ENCODE results near the gene TTC33. TPM values are rescaled to one million over a fixed set of nuclear protein-coding genes. Genes with fewer than 3 reads are reported as not detected.

Gene TTC33
- total and polyA plus RNA-seq, 2 of the 13 experiments (the other 11 are each of a cell fraction or from before 2014, with no cell fraction given) = 4.5 to 20.0 TPM

DNA sequence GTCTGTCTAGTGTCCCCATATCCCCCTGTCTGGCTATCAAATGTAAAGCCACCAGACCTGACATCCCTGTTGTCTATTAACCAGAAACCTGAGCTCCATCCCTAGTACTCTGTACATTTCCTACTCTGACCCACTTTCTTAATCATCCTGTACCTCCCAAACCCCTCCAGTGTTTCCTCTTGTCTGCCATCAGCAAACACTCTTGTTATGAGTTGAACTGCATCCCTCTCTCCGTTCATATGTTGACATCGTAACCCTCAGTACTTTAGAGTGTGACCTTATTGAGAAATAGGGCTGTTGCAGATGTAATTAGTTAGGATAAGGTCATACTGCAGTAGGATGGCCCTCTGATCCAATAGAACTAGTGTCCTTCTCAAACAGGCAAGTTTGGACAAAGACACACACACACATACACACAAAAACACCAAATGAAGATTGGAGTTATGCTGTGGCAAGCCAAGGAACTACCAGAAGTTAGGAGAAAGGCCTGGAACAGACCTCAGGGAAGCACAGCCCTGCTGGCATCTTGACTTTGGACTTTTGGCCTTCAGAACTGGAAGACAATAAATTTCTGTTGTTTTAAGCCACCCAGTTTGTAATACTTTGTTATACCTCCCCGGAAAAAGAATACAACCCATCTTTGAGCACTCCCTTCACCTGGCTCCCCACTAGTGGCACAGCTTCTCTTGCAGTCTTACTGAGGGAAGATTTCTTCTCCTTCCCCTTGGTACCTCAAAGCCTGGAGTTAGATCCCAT, 256.1 kb downstream of the TTC33 start:
- no peaks in the 10 kb centered on the region for H3K9me3 ChIP-seq (ENCODE audit: low read length)
- peak; percentile 72 for ATAC-seq
- no peaks in the 10 kb centered on the region for H4K20me1 ChIP-seq (ENCODE audit: insufficient read depth, low read length)
- H3K9ac ChIP-seq (ENCODE audit: insufficient read depth, low read depth, low read length) = no peak overlapping the region
- in situ Hi-C loops (cut with HindIII; ENCODE audit: extremely low pct_ligation_motif_present, low pct_unique_long_range_greater_than_20kb) (no loop called here), intact Hi-C loops (cut with micrococcal nuclease; ENCODE audit: unreplicated experiment) (no loop called here)
- no peak overlapping the region for H3K4me3 ChIP-seq (replicated peaks in 1 of 3; ENCODE audit: insufficient read depth in 1 of 3, low read depth in 2 of 3, low read length in 3 of 3)
- no peak overlapping the region for H3K4me2 ChIP-seq (ENCODE audit: low read depth, low read length)
- TF ChIP-seq CEBPB (IDR thresholded peaks at IDR 0.05; ENCODE audit: borderline replicate concordance, low read depth, low read length) (peak; percentile 44; the same call in 1 of the 2 replicates), HDAC1 (CRISPR knock-in tag; IDR thresholded peaks at IDR 0.05) (no peak), KLF6 (CRISPR knock-in tag; IDR thresholded peaks at IDR 0.05) (no peak)
- TF ChIP-seq, protein P1, sequence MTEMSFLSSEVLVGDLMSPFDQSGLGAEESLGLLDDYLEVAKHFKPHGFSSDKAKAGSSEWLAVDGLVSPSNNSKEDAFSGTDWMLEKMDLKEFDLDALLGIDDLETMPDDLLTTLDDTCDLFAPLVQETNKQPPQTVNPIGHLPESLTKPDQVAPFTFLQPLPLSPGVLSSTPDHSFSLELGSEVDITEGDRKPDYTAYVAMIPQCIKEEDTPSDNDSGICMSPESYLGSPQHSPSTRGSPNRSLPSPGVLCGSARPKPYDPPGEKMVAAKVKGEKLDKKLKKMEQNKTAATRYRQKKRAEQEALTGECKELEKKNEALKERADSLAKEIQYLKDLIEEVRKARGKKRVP (CRISPR knock-in tag; IDR thresholded peaks at IDR 0.05) = no peak
- no peaks in the 10 kb centered on the region for H3K36me3 ChIP-seq (replicated peaks in 1 of 2; ENCODE audit: control insufficient read depth in 1 of 2, insufficient read depth in 2 of 2, low read length in 2 of 2)
- ChIA-PET POLR2A (no interaction called here), CTCF (ENCODE audit: low intra/inter-chr PET ratio, low total read pairs) (no interaction called here)
- peaks cover 13% of the 10 kb centered on the region; the same call in 1 of the 2 replicates for H3K4me1 ChIP-seq (ENCODE audit: insufficient read depth, low read length)
- H2AFZ ChIP-seq (ENCODE audit: low read length) = no peak overlapping the region
- BruUV-seq (replicated peaks) = no TSS peak
- no peaks in the 10 kb centered on the region for H3K79me2 ChIP-seq (ENCODE audit: insufficient read depth, low read length)
- no peak overlapping the region for H3K27ac ChIP-seq (ENCODE audit: extremely low read length, insufficient read depth, low read length)
- no peaks in the 10 kb centered on the region for H3K27me3 ChIP-seq (ENCODE audit: control insufficient read depth in 1 of 2, insufficient read depth in 2 of 2, low read length in 2 of 2)
- 8% methylated on average over 3 of the region's 3 CpGs for WGBS (ENCODE audit: low lambda C conversion rate)
- FAIRE-seq = no peak
- DNase-seq (ENCODE audit: low spot score) = no peak

- in situ Hi-C loops (cut with HindIII; ENCODE audit: extremely low pct_ligation_motif_present, low pct_unique_long_range_greater_than_20kb) = no loop called here
- no peaks in the 10 kb centered on the region for H3K79me2 ChIP-seq (ENCODE audit: insufficient read depth, low read length)
- peaks cover 13% of the 10 kb centered on the region; the same call in 1 of the 2 replicates for H3K4me1 ChIP-seq (ENCODE audit: insufficient read depth, low read length)
- no peaks in the 10 kb centered on the region for H3K27me3 ChIP-seq (ENCODE audit: control insufficient read depth in 1 of 2, insufficient read depth in 2 of 2, low read length in 2 of 2)
- H3K9ac ChIP-seq (ENCODE audit: insufficient read depth, low read depth, low read length) = no peak overlapping the region
- BruUV-seq (replicated peaks) = no TSS peak
- POLR2A ChIA-PET = no interaction called here
- H3K9me3 ChIP-seq (ENCODE audit: low read length) = no peaks in the 10 kb centered on the region
- intact Hi-C loops (cut with micrococcal nuclease; ENCODE audit: unreplicated experiment) = no loop called here
- CTCF ChIA-PET (ENCODE audit: low intra/inter-chr PET ratio, low total read pairs) = no interaction called here
- 3% methylated on average over 2 of the region's 2 CpGs for WGBS (ENCODE audit: low lambda C conversion rate)
- FAIRE-seq (no peak), DNase-seq (ENCODE audit: low spot score) (no peak), ATAC-seq (no peak; the same call in 2 of the 3 replicates)
- H3K4me2 ChIP-seq (ENCODE audit: low read depth, low read length) = no peak overlapping the region
- H3K27ac ChIP-seq (ENCODE audit: extremely low read length, insufficient read depth, low read length) = no peak overlapping the region
- no peaks in the 10 kb centered on the region for H3K36me3 ChIP-seq (replicated peaks in 1 of 2; ENCODE audit: control insufficient read depth in 1 of 2, insufficient read depth in 2 of 2, low read length in 2 of 2)
- no peak overlapping the region for H2AFZ ChIP-seq (ENCODE audit: low read length)
- no peak overlapping the region for H3K4me3 ChIP-seq (replicated peaks in 1 of 3; ENCODE audit: insufficient read depth in 1 of 3, low read depth in 2 of 3, low read length in 3 of 3)
- no peaks in the 10 kb centered on the region for H4K20me1 ChIP-seq (ENCODE audit: insufficient read depth, low read length)
- no peak for TF ChIP-seq THAP8 (CRISPR knock-in tag; IDR thresholded peaks at IDR 0.05; ENCODE audit: borderline replicate concordance)
- TF ChIP-seq ZNF550 (CRISPR knock-in tag; IDR thresholded peaks at IDR 0.05; ENCODE audit: borderline replicate concordance) = no peak
- TF ChIP-seq HNRNPK (IDR thresholded peaks at IDR 0.05; ENCODE audit: low read depth, low read length, poor library complexity, severe bottlenecking) = no peak
- TF ChIP-seq ZNF775 (CRISPR knock-in tag; IDR thresholded peaks at IDR 0.05; ENCODE audit: borderline replicate concordance) = no peak
- TF ChIP-seq ZNF382 (CRISPR knock-in tag; IDR thresholded peaks at IDR 0.05; ENCODE audit: borderline replicate concordance) = no peak
- no peak for TF ChIP-seq SYNCRIP (IDR thresholded peaks at IDR 0.05; ENCODE audit: insufficient read depth, low read depth, low read length)
- TF ChIP-seq HOXA7 (CRISPR knock-in tag; IDR thresholded peaks at IDR 0.05) = no peak
- TF ChIP-seq RAD51 (IDR thresholded peaks at IDR 0.05; ENCODE audit: borderline replicate concordance) = no peak
- TF ChIP-seq RBM39 (IDR thresholded peaks at IDR 0.05; ENCODE audit: low read depth, low read length, poor library complexity, severe bottlenecking) = no peak
- no peak for TF ChIP-seq ADNP (CRISPR knock-in tag; IDR thresholded peaks at IDR 0.05)
- TF ChIP-seq ZNF562 (CRISPR knock-in tag; IDR thresholded peaks at IDR 0.05; ENCODE audit: borderline replicate concordance) = no peak
- TF ChIP-seq TMF1 (CRISPR knock-in tag; IDR thresholded peaks at IDR 0.05; ENCODE audit: low read depth) = no peak
Observed at GRCh38 chr5:40499007-40499406, 256.8 kb downstream of the TTC33 start.
